Trophoblast cell (in vitro differentiated cells and primary cell): ENCODE measurements around the gene CRYBG2.

Source experiments
- DNase-seq, 2 donors: peaks; one replicate each; pipeline ENCODE4 v3.0.0-alpha.2; 2016
- H2AFZ ChIP-seq: 2 replicates; pipeline ENCODE4 v1.6.1; 2013; ENCODE audit warnings: low read length, moderate library complexity, mild to moderate bottlenecking; ENCODE audit not compliant: insufficient read depth, poor library complexity
- H2AK5ac ChIP-seq: 2 replicates; pipeline ENCODE4 v1.6.1; 2013; ENCODE audit warnings: mild to moderate bottlenecking, low read length
- H2BK120ac ChIP-seq: 2 replicates; pipeline ENCODE4 v1.6.1; 2013; ENCODE audit warnings: low read length, mild to moderate bottlenecking, moderate library complexity; ENCODE audit not compliant: insufficient read depth, poor library complexity
- H2BK12ac ChIP-seq: 2 replicates; pipeline ENCODE4 v1.6.1; 2013; ENCODE audit warnings: mild to moderate bottlenecking, low read length, moderate library complexity
- H2BK5ac ChIP-seq: 2 replicates; pipeline ENCODE4 v1.6.1; 2013; ENCODE audit warnings: low read length, low read depth, moderate library complexity, mild to moderate bottlenecking; ENCODE audit not compliant: poor library complexity
- H3K14ac ChIP-seq: 2 replicates; pipeline ENCODE4 v1.6.1; 2013; ENCODE audit warnings: mild to moderate bottlenecking, low read length
- H3K18ac ChIP-seq: 2 replicates; pipeline ENCODE4 v1.6.1; 2013; ENCODE audit warnings: mild to moderate bottlenecking, low read length
- H3K23ac ChIP-seq: 2 replicates; pipeline ENCODE4 v1.6.1; 2013; ENCODE audit warnings: low read length
- H3K27ac ChIP-seq: 2 replicates; pipeline ENCODE4 v1.5.1; 2013; ENCODE audit warnings: low read depth, mild to moderate bottlenecking, inconsistent platforms, low read length, moderate library complexity
- H3K27me3 ChIP-seq: 2 replicates; pipeline ENCODE4 v1.6.1; 2013; ENCODE audit warnings: inconsistent platforms, mild to moderate bottlenecking, low read length, moderate library complexity; ENCODE audit not compliant: insufficient read depth
- H3K36me3 ChIP-seq, 2 experiments: 1 replicate in 1 of 2; 2 replicates in 1 of 2; pipeline ENCODE4 v1.6.1; 2013; ENCODE audit warnings: low read length in 2 of 2, mild to moderate bottlenecking in 2 of 2, moderate library complexity in 1 of 2; ENCODE audit not compliant: insufficient read depth in 2 of 2, control insufficient read depth in 1 of 2
- H3K4ac ChIP-seq: 2 replicates; pipeline ENCODE4 v1.6.1; 2013; ENCODE audit warnings: low read depth, mild to moderate bottlenecking, low read length, moderate library complexity
- H3K4me1 ChIP-seq, 2 experiments: 1 replicate in 1 of 2; 2 replicates in 1 of 2; pipeline ENCODE4 v1.6.1; 2013; ENCODE audit warnings: low read length in 2 of 2, mild to moderate bottlenecking in 2 of 2, moderate library complexity in 1 of 2; ENCODE audit not compliant: insufficient read depth in 2 of 2, control insufficient read depth in 1 of 2
- H3K4me2 ChIP-seq: 2 replicates; pipeline ENCODE4 v1.6.1; 2013; ENCODE audit warnings: inconsistent platforms, mild to moderate bottlenecking, low read length, moderate library complexity
- H3K4me3 ChIP-seq: 2 replicates; pipeline ENCODE4 v1.5.1; 2013; ENCODE audit warnings: mild to moderate bottlenecking, low read depth, low read length, inconsistent platforms
- H3K79me1 ChIP-seq: one replicate; pipeline ENCODE4 v1.6.1; 2013; ENCODE audit warnings: low read length
- H3K79me2 ChIP-seq: 2 replicates; pipeline ENCODE4 v1.6.1; 2013; ENCODE audit warnings: low read length, mild to moderate bottlenecking; ENCODE audit not compliant: control insufficient read depth, insufficient read depth, poor library complexity
- H3K9ac ChIP-seq: 2 replicates; pipeline ENCODE4 v1.6.1; 2013; ENCODE audit warnings: mild to moderate bottlenecking, low read length
- H3K9me3 ChIP-seq: 2 replicates; pipeline ENCODE4 v1.6.1; 2013; ENCODE audit warnings: low read depth, mild to moderate bottlenecking, control low read depth, inconsistent platforms, low read length; ENCODE audit not compliant: insufficient read depth
- H4K12ac ChIP-seq: 2 replicates; pipeline ENCODE4 v1.6.1; 2013; ENCODE audit warnings: low read depth, mild to moderate bottlenecking, low read length, moderate library complexity
- H4K8ac ChIP-seq: 2 replicates; pipeline ENCODE4 v1.6.1; 2013; ENCODE audit warnings: low read depth, mild to moderate bottlenecking, low read length, moderate library complexity
- H4K91ac ChIP-seq: one replicate; pipeline ENCODE4 v1.6.1; 2013; ENCODE audit warnings: low read depth, mild to moderate bottlenecking, low read length, moderate library complexity
- WGBS: extraction: QIAGEN DNeasy Blood & Tissue Kit; methylation state at CpG from one replicate; pipeline ENCODE4 v1.1.7; 2013; ENCODE audit warnings: missing lambda C conversion rate; ENCODE audit not compliant: insufficient read length, insufficient coverage; ENCODE audit errors: extremely low coverage; 5-methylcytosine and 5-hydroxymethylcytosine counted together

The CRYBG2 gene

GRCh38 chr1:26318338-26319064 lies 35.4 kb downstream of the CRYBG2 start:
- H3K14ac ChIP-seq: no peak overlapping the region
- H3K27me3 ChIP-seq: no peaks in the 10 kb centered on the region
- no CpG with 5 or more reads among the region's 9 CpGs for WGBS

GRCh38 chr1:26317612-26318337 lies 36.2 kb downstream of the CRYBG2 start, which contains the start of gene CD52:
TSS of gene CD52 (plus strand) at chr1:26317958. CDS start at chr1:26318018, 60 bp downstream.
- no peak within 1 kb of the TSS for H3K27ac ChIP-seq
- H3K79me1 ChIP-seq: no peaks in the 10 kb centered on the region
- no peaks in the 10 kb centered on the region for H3K79me2 ChIP-seq
- H3K18ac ChIP-seq: peak within 1 kb of the TSS; percentile 16
- peak within 1 kb of the TSS; percentile 2 for H4K8ac ChIP-seq
- H2AK5ac ChIP-seq: no peak within 1 kb of the TSS
- no CpG with 5 or more reads among the region's 12 CpGs for WGBS
- H4K12ac ChIP-seq: no peak within 1 kb of the TSS
- no peak within 1 kb of the TSS for H3K4ac ChIP-seq
- H4K91ac ChIP-seq: no peak within 1 kb of the TSS
- no peaks in the 10 kb centered on the region for H3K27me3 ChIP-seq
- no peak within 1 kb of the TSS for H3K4me2 ChIP-seq
- H3K36me3 ChIP-seq: peaks cover 13 to 18% of the 10 kb centered on the region in 2 experiments
- H3K9me3 ChIP-seq: no peaks in the 10 kb centered on the region
- no peak within 1 kb of the TSS for H3K23ac ChIP-seq
- H2BK5ac ChIP-seq: no peak within 1 kb of the TSS
- H3K4me3 ChIP-seq: no peak within 1 kb of the TSS
- H2BK12ac ChIP-seq: no peak within 1 kb of the TSS
- no peak for DNase-seq
- H3K4me1 ChIP-seq: peaks cover 6 to 8% of the 10 kb centered on the region in 2 experiments
- H3K14ac ChIP-seq: no peak within 1 kb of the TSS
- no peak within 1 kb of the TSS for H3K9ac ChIP-seq
- H2BK120ac ChIP-seq: no peak within 1 kb of the TSS
- no peak within 1 kb of the TSS for H2AFZ ChIP-seq

More at GRCh38 chr1:26318338-26319064, 35.4 kb downstream of the CRYBG2 start:
- H3K4ac ChIP-seq: no peak overlapping the region
- DNase-seq: no peak
- H2AK5ac ChIP-seq: no peak overlapping the region
- no peak overlapping the region for H2BK5ac ChIP-seq
- H4K12ac ChIP-seq: no peak overlapping the region
- H3K18ac ChIP-seq: no peak overlapping the region
- no peak overlapping the region for H3K4me3 ChIP-seq
- no peaks in the 10 kb centered on the region for H3K79me2 ChIP-seq
- H2BK120ac ChIP-seq: no peak overlapping the region
- H3K4me2 ChIP-seq: no peak overlapping the region
- H3K4me1 ChIP-seq: peaks cover 6 to 8% of the 10 kb centered on the region in 2 experiments
- H3K27ac ChIP-seq: no peak overlapping the region
- H2BK12ac ChIP-seq: no peak overlapping the region
- H3K36me3 ChIP-seq: peaks cover 20 to 22% of the 10 kb centered on the region in 2 experiments
- peaks cover under 1% of the 10 kb centered on the region for H3K9me3 ChIP-seq
- no peak overlapping the region for H3K23ac ChIP-seq
- no peaks in the 10 kb centered on the region for H3K79me1 ChIP-seq
- H2AFZ ChIP-seq: no peak overlapping the region
- no peak overlapping the region for H4K91ac ChIP-seq
- no peak overlapping the region for H3K9ac ChIP-seq
- H4K8ac ChIP-seq: no peak overlapping the region

- Histone ChIP-seq H2AFZ (no peak overlapping the region), H2AK5ac (no peak overlapping the region), H3K9ac (no peak overlapping the region), H3K27me3 (no peaks in the 10 kb centered on the region), H3K4me1 (peaks cover 6 to 8% of the 10 kb centered on the region in 2 experiments), H2BK5ac (no peak overlapping the region), H3K36me3 (peaks cover 8 to 15% of the 10 kb centered on the region in 2 experiments), H2BK12ac (no peak overlapping the region), H3K4me3 (no peak overlapping the region), H3K14ac (no peak overlapping the region), H3K9me3 (no peaks in the 10 kb centered on the region), H3K23ac (no peak overlapping the region), H3K79me2 (no peaks in the 10 kb centered on the region), H3K79me1 (no peaks in the 10 kb centered on the region), H3K4ac (no peak overlapping the region), H3K18ac (no peak overlapping the region), H3K27ac (no peak overlapping the region), H4K8ac (no peak overlapping the region), H3K4me2 (no peak overlapping the region), H4K12ac (no peak overlapping the region), H4K91ac (no peak overlapping the region), H2BK120ac (no peak overlapping the region)
- WGBS: no CpG with 5 or more reads among the region's 2 CpGs
- no peak for DNase-seq
These were observed 36.8 kb downstream of the CRYBG2 start for GRCh38 chr1:26317146-26317545.

DNA sequence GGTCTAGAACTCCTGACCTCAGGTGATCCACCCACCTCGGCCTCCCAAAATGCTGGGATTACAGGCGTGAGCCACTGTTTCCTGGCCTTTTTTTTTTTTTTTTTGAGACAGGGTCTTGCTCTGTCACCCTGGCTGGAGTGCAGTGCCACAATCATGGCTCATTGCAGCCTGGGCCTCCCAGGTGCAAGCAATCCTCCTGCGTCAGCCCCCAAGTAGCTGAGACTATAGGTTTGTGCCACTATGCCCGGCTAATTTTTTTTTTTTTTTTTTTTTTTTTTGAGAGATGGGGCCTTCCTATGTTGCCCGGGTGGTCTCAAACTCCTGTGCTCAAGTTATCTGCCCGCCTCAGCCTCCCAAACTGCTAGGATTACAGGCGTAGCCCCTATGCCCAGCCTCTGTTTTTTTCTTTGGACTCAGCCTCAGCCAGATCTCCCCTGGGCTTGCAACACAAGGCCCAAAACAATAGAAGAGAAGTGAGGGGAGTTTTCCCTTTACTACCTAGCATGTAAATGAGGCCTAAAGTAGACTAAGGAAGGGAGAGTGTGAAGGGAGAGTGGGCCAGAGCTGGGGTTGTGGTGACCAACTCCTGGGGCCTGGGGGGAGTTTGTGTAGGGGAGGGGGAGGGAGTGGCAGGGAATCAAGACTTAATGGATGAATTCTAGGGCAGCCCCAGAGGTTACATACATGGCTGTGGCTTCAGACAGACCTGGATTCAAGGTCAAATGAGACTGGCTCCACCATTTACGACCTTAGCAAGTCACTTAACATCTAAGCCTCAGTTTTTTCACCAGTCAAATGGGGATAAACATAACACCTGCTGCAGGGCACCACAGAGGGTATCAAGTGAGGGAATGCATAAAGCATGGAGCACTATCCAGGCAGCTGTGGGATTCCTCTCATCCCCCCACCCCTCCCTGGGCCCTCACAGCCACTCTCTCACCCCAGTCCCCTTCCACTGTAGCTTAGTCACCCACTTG lies 37.8 kb downstream of the CRYBG2 start:
- Histone ChIP-seq H2AK5ac (no peak overlapping the region), H3K14ac (no peak overlapping the region), H3K27me3 (no peaks in the 10 kb centered on the region), H4K12ac (no peak overlapping the region), H3K4me2 (no peak overlapping the region), H2BK5ac (no peak overlapping the region), H3K36me3 (peaks cover 3 to 11% of the 10 kb centered on the region in 2 experiments), H3K9ac (no peak overlapping the region), H4K91ac (no peak overlapping the region), H3K79me1 (no peaks in the 10 kb centered on the region), H3K4me3 (no peak overlapping the region), H3K27ac (no peak overlapping the region), H3K4me1 (peaks cover 6 to 8% of the 10 kb centered on the region in 2 experiments), H2BK12ac (no peak overlapping the region), H3K9me3 (no peaks in the 10 kb centered on the region), H3K79me2 (no peaks in the 10 kb centered on the region), H2AFZ (no peak overlapping the region), H3K4ac (no peak overlapping the region), H3K23ac (no peak overlapping the region), H2BK120ac (no peak overlapping the region), H3K18ac (no peak overlapping the region), H4K8ac (no peak overlapping the region)
- WGBS: no CpG with 5 or more reads among the region's 8 CpGs
- DNase-seq: no peak
